GM21447 (cell line): ENCODE data around the gene ZDHHC24.

Experiments
- ATAC-seq: cut with Tn5 transposase; IDR thresholded peaks from one replicate; pipeline ENCODE4 v1.9.1; 2021; ENCODE audit not compliant: unreplicated experiment

The ZDHHC24 gene

DNA sequence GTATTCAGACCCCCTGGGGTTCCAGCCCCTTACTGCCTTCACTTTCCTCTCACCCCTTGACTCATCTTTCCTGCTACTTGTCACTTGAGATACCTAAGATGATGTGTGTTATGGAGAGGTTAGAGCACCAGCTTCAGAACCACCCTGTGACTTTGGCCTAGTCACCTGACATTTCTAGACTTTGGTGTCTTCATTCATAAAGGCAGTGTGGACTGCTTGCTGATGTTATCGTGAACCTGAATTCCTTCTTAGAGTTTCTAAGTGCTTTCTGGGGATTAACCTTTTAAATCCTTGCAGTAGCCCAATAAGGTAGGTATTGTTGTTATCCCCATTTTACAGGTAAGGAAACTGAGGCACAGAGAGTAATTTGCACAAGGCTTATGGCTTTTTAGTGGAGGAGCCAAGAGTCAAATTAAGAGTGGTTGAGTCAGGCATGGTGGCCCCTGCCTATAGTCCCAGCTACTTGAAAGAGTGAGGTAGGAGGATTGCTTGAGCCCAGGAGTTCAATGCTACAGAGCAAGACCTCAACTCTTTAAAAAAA, 40.5 kb downstream of the ZDHHC24 start:
- ATAC-seq: no peak

- ATAC-seq: no peak
Observed at GRCh38 chr11:66498506-66498905, 47.3 kb downstream of the ZDHHC24 start.

DNA sequence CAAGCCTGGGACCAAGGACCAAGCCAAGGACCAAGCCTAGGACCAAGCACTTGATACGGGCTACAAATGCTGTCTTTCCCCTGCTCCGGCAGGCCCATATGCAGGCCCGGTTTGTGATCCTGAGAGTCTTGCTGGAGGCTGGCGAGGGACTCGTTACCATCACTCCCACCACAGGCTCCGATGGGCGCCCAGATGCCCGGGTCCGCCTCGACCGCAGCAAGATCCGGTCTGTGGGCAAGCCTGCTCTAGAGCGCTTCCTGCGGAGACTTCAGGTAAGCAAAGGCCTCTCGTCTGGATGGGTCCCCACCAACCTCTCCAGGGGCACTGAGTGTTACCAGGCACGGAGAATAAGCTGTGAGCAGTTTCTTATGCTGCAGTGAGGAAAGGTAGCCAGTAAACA, 48.6 kb downstream of the ZDHHC24 start:
- ATAC-seq: no peak

DNA sequence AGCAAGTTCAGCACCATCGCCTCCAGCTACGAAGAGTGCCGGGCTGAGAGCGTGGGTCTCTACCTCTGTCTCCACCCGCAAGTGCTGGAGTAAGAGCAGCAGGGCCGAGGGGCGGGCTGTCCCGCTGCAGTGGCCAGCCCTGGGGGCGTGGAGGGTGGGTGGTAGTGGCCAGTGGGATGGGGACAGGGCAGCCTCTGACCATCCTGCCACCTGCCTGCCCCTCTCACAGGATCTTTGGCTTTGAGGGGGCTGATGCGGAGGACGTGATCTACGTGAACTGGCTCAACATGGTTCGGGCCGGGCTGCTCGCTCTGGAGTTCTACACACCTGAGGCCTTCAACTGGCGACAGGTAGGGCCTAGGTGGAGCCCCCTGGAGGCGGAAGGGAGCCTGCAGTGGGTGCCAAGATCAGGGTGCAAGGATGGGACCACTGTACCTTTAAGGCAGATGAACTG, 50.4 kb downstream of the ZDHHC24 start:
- no peak for ATAC-seq

DNA sequence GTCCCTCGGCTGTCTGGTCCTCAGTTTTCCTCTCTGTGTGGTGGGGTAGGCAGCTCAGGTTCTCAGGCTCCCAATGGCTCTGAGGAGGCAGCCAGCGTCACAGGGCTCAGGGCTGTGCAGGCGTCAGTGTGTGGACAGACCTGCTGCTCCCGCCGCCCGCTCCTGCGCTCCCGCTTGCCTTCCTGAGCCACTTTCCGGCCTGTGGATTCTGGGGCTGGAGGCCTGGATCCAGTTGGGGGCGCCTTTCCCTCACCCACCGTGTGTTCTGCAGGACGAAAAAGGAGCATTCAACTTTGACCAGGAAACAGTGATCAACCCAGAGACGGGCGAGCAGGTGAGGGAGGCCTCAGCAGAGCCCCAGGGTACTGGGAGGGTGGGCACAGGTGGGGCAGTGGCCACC, 50.9 kb downstream of the ZDHHC24 start:
- no peak for ATAC-seq

DNA sequence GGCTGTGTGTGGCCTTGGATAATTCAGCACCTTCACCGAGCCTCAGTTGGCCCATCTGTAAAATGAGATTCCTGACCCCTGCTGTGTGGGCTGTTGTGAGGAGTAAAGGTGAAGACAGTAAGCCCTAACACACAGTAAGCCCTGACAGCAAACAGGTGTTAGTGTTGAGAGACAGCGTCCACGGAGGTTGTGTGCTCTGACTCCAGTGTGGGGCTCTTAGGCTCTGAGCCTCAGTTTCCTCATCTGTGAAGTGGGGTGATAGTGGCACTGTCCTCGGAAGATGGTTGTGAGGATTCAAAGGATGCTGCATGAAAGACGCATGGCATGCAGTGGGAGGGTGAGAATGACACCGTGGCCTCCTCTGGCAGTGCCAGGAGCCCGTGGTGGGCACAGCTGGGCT, 51.4 kb downstream of the ZDHHC24 start:
- ATAC-seq: no peak

DNA sequence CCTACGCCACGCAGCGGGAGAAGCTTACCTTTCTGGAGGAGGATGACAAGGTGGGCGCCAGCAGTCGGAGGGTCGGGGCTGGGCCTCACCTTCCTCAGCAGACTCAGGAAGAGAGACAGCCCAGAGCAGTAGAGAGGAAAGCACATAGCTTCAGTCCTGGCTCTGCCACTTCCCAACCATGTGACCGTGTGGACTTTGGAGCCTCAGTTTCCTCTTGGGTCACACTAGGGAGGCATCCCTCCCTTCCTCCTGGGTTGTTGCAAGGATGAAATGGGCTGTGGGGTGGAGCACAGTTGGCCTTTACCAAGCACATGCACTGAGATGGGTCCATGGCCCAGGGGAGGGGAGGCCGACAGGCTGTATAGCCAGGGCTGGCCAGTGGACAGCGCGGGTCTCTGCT, 52.7 kb downstream of the ZDHHC24 start:
- no peak for ATAC-seq

DNA sequence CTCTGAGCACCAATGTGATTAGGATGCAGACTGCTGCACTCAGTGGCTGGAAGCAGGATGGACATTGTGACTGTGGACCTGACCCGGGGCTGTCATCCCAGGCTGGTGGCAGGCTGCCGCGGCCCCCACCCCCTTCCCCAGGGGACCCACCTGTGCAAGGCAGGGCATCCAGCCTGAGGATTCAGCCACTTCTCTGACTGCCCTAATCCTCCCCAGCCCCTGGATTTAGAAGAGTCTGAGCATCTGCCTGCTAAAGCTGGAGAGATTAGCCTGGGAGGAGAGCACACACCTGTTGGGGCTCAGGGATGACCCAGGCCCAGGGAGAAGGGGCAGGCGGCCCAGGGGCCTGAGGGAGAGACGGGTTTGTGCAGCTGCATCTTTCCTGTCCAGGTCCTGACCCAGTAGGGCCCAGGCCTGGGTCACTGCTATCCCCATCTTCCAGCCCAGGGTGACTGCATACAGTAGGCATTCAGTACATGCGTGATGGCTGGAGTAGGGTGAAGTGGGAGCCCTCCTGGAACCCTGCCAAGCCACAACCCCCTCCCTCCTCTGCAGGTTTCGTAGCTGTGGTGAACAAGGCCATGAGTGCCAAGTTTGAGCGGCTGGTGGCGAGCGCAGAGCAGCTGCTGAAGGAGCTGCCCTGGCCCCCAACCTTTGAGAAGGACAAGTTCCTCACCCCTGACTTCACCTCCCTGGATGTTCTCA, 53.5 kb downstream of the ZDHHC24 start:
- ATAC-seq: no peak

GRCh38 chr11:66491315-66491935, 54.4 kb downstream of the ZDHHC24 start:
- no peak for ATAC-seq

- no peak for ATAC-seq
Observed at GRCh38 chr11:66489636-66490035, 56.2 kb downstream of the ZDHHC24 start.

- no peak for ATAC-seq
Observed at GRCh38 chr11:66488957-66489356, 56.9 kb downstream of the ZDHHC24 start.

GRCh38 chr11:66484806-66485380, 61.0 kb downstream of the ZDHHC24 start:
- no peak for ATAC-seq

- ATAC-seq: peak; percentile 87
Observed at GRCh38 chr11:66480117-66480938, 65.5 kb downstream of the ZDHHC24 start, which contains the start of gene DPP3. DPP3 (plus strand) TSS chr11:66480434; CDS start chr11:66482201, 1,767 bp downstream.

DNA sequence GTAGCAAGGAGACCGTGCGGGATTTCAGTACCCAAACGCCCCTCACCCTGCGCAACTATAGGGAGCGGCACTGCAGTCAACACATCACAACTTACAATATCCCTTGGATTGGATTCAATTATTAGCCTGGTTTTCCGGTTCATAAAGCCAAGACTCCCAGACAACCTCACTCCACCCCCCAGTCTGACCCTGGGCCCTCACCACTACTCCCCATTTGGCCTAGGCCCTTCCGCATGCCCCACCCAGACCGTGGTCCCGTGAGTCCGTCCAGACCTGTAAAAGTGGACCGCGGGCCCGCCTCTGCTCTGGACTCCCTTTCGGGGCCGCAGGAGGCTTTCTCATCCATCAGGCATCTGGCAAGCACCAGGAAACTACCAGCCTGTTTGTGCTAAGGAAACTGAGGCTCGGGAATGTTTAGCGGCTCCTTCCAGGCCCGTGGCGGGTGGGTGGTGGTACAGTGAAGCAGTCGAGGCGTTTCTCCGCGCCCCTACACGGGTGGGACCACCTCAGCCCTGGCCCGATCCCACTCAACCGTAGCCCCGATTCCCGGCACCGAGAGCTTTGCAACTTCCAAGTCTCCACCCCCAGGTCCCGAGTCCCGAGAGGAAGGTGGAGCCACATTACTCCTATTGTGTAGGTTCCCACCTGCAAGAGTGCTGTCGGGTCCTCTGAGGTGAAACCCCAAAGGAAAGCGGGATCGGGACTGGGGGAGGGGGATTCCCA, 66.3 kb downstream of the ZDHHC24 start:
- peak; percentile 9 for ATAC-seq

- ATAC-seq: no peak
Observed at GRCh38 chr11:66478729-66479393, 67.0 kb downstream of the ZDHHC24 start.

DNA sequence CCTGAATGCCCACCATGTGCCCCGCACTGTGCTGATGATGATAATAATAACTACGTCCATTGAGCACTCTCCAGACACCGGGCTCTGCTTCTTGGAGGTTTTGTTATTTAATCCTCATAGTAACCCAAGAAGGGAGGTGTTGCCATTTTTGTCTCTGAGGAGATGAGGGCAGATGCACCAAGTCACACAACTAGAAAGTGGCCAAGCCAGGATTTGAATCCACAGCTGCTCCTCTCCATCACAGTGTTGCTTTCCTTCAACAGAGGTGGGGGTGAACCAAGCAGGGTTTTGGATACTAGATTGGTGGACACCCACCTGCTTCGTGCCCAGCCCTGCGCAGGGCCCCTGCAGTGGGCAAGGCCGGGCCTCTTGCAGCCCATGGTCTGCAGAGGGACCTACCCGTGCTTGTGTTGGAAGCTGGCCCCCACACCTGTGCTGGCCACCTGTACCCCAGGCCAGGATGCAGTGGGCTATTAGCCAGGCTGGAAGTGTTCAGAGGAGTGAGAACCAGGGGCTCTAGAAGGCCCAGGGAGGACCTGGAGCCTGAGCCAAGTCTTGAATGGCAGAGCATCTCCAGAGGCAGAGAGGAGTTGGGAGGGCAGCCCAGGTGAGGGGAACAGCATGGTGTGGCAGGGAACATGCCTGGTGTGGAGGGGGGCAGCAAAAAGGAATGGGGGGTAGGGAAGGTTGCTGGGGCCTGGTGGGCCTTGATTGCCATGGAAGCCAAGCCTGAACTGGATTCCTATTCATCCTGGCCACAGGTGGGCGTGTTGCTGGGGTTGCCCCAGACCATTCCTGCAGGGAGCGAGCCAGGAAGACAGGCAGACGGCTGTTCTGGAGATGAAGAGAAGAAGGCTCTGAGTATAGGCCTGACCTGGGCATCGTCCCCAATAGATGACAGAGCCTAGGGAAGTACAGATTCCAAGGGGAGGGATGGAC, 68.3 kb downstream of the ZDHHC24 start:
- no peak for ATAC-seq

DNA sequence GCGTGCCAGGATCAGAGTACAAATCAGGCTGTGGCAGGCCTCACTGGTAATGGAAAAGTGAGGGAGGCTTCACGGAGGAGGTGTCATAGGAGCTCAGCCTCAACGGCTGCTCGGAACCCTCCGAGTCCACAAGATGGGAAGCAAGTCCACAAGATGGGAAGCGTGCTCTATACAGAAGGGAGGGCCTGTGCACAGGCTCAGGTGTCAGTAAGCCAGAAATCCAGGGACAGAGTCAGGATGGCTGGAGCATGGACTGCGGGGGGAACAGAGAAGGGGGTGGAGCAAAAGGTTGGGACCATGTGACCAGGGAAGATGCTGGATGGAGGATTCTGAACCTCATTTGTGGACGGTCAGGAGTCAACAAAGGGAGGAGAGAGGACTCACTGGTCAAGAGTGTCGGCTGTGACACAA, 69.0 kb downstream of the ZDHHC24 start:
- no peak for ATAC-seq

GRCh38 chr11:66476173-66476840, 69.5 kb downstream of the ZDHHC24 start:
- no peak for ATAC-seq
